Neuron (in vitro differentiated cells): Measurements from ENCODE around the gene SPRING1.
A peak's percentile ranks its signal among the peaks of the same experiment; 100 is the strongest.

Experiments used
- H2AFZ ChIP-seq: one replicate; pipeline ENCODE4 v1.6.1; 2013; ENCODE audit warnings: low read depth, mild to moderate bottlenecking, inconsistent platforms, low read length, moderate library complexity
- H3K27me3 ChIP-seq: one replicate; pipeline ENCODE4 v1.6.1; 2013; ENCODE audit warnings: low read length; ENCODE audit not compliant: insufficient read depth
- H3K36me3 ChIP-seq: one replicate; pipeline ENCODE4 v1.6.1; 2013; ENCODE audit warnings: low read length; ENCODE audit not compliant: insufficient read depth
- H3K4me1 ChIP-seq: one replicate; pipeline ENCODE4 v1.6.1; 2013; ENCODE audit warnings: low read length; ENCODE audit not compliant: insufficient read depth
- H3K4me3 ChIP-seq: 2 replicates; pipeline ENCODE4 v1.5.1; 2013; ENCODE audit warnings: mild to moderate bottlenecking, low read length, moderate library complexity
- H3K9me3 ChIP-seq: one replicate; pipeline ENCODE4 v1.6.1; 2013; ENCODE audit warnings: low read length

The SPRING1 gene

GRCh38 chr12:116710370-116711150 lies 27.3 kb downstream of the SPRING1 start:
- H3K36me3 ChIP-seq, result peaks cover 7% of the 10 kb centered on the region
- no peaks in the 10 kb centered on the region for H3K9me3 ChIP-seq

GRCh38 chr12:116709768-116710167 lies 28.1 kb downstream of the SPRING1 start:
- Histone ChIP-seq H3K27me3 (no peaks in the 10 kb centered on the region), H3K9me3 (no peaks in the 10 kb centered on the region), H3K36me3 (peaks cover 2% of the 10 kb centered on the region), H3K4me3 (no peak overlapping the region), H2AFZ (no peak overlapping the region), H3K4me1 (peaks cover 35% of the 10 kb centered on the region)

More at GRCh38 chr12:116710370-116711150, 27.3 kb downstream of the SPRING1 start:
- peaks cover 35% of the 10 kb centered on the region for H3K4me1 ChIP-seq
- no peak overlapping the region for H3K4me3 ChIP-seq
- H3K27me3 ChIP-seq, result no peaks in the 10 kb centered on the region
- H2AFZ ChIP-seq, result no peak overlapping the region

GRCh38 chr12:116708826-116709756 lies 28.8 kb downstream of the SPRING1 start:
- Histone ChIP-seq H3K36me3 (peaks cover 2% of the 10 kb centered on the region), H2AFZ (peak overlapping the region; percentile 6), H3K4me3 (no peak overlapping the region), H3K9me3 (no peaks in the 10 kb centered on the region), H3K27me3 (no peaks in the 10 kb centered on the region), H3K4me1 (peaks cover 33% of the 10 kb centered on the region)

- H2AFZ ChIP-seq, result no peak overlapping the region
- H3K4me1 ChIP-seq, result peaks cover 28% of the 10 kb centered on the region
- H3K9me3 ChIP-seq, result no peaks in the 10 kb centered on the region
- H3K36me3 ChIP-seq, result peaks cover 2% of the 10 kb centered on the region
- no peak overlapping the region for H3K4me3 ChIP-seq
- no peaks in the 10 kb centered on the region for H3K27me3 ChIP-seq
Observed at GRCh38 chr12:116707751-116708150, 30.1 kb downstream of the SPRING1 start.

GRCh38 chr12:116703214-116703795 lies 34.6 kb downstream of the SPRING1 start:
- H3K4me3 ChIP-seq, result no peak overlapping the region
- peak overlapping the region; percentile 7 for H2AFZ ChIP-seq
- no peaks in the 10 kb centered on the region for H3K9me3 ChIP-seq

GRCh38 chr12:116701432-116701831 lies 36.4 kb downstream of the SPRING1 start:
- Histone ChIP-seq H3K4me3 (no peak overlapping the region), H2AFZ (no peak overlapping the region), H3K36me3 (no peaks in the 10 kb centered on the region), H3K4me1 (no peaks in the 10 kb centered on the region), H3K9me3 (no peaks in the 10 kb centered on the region), H3K27me3 (peaks cover 6% of the 10 kb centered on the region)

More at GRCh38 chr12:116703214-116703795, 34.6 kb downstream of the SPRING1 start:
- H3K4me1 ChIP-seq, result peaks cover under 1% of the 10 kb centered on the region
- H3K27me3 ChIP-seq, result peaks cover 6% of the 10 kb centered on the region
- H3K36me3 ChIP-seq, result no peaks in the 10 kb centered on the region

- no peak overlapping the region for H2AFZ ChIP-seq
- no peaks in the 10 kb centered on the region for H3K4me1 ChIP-seq
- H3K36me3 ChIP-seq, result no peaks in the 10 kb centered on the region
- no peaks in the 10 kb centered on the region for H3K9me3 ChIP-seq
- peaks cover 13% of the 10 kb centered on the region for H3K27me3 ChIP-seq
- H3K4me3 ChIP-seq, result no peak overlapping the region
Observed at GRCh38 chr12:116700066-116700465, 37.8 kb downstream of the SPRING1 start.

GRCh38 chr12:116698554-116699075 lies 39.3 kb downstream of the SPRING1 start:
- Histone ChIP-seq H3K36me3 (no peaks in the 10 kb centered on the region), H3K27me3 (peaks cover 26% of the 10 kb centered on the region), H3K4me3 (no peak overlapping the region), H3K9me3 (no peaks in the 10 kb centered on the region), H2AFZ (no peak overlapping the region), H3K4me1 (peaks cover 6% of the 10 kb centered on the region)

GRCh38 chr12:116698116-116698515 lies 39.8 kb downstream of the SPRING1 start:
- H2AFZ ChIP-seq, result no peak overlapping the region
- peaks cover 11% of the 10 kb centered on the region for H3K4me1 ChIP-seq
- no peaks in the 10 kb centered on the region for H3K36me3 ChIP-seq
- peaks cover 31% of the 10 kb centered on the region for H3K27me3 ChIP-seq
- H3K4me3 ChIP-seq, result no peak overlapping the region
- no peaks in the 10 kb centered on the region for H3K9me3 ChIP-seq

GRCh38 chr12:116697716-116698115 lies 40.2 kb downstream of the SPRING1 start:
- Histone ChIP-seq H3K4me3 (no peak overlapping the region), H3K36me3 (no peaks in the 10 kb centered on the region), H3K4me1 (peaks cover 11% of the 10 kb centered on the region), H3K9me3 (no peaks in the 10 kb centered on the region), H2AFZ (no peak overlapping the region), H3K27me3 (peaks cover 32% of the 10 kb centered on the region)

GRCh38 chr12:116697305-116697704 lies 40.6 kb downstream of the SPRING1 start:
- Histone ChIP-seq H2AFZ (no peak overlapping the region), H3K4me3 (no peak overlapping the region), H3K36me3 (no peaks in the 10 kb centered on the region), H3K4me1 (peaks cover 11% of the 10 kb centered on the region), H3K9me3 (no peaks in the 10 kb centered on the region), H3K27me3 (peaks cover 35% of the 10 kb centered on the region)

- no peak overlapping the region for H2AFZ ChIP-seq
- H3K27me3 ChIP-seq, result peaks cover 37% of the 10 kb centered on the region
- H3K36me3 ChIP-seq, result no peaks in the 10 kb centered on the region
- H3K4me1 ChIP-seq, result peaks cover 12% of the 10 kb centered on the region
- H3K9me3 ChIP-seq, result no peaks in the 10 kb centered on the region
- no peak overlapping the region for H3K4me3 ChIP-seq
Observed at GRCh38 chr12:116695464-116695725, 42.5 kb downstream of the SPRING1 start.
